SKM-1 (cell line): ENCODE measurements around the gene ARHGAP12.
"Not testable (repeated sequence)": the region's sequence is repeated elsewhere in the genome, so short reads cannot be mapped to it uniquely, and the experiment has no call there.

Experiments
- DNase-seq: peaks from one replicate; lab custom pipeline; 2025; ENCODE audit not compliant: unreplicated experiment; lab: John Stamatoyannopoulos, UW

The ARHGAP12 gene, protein sequence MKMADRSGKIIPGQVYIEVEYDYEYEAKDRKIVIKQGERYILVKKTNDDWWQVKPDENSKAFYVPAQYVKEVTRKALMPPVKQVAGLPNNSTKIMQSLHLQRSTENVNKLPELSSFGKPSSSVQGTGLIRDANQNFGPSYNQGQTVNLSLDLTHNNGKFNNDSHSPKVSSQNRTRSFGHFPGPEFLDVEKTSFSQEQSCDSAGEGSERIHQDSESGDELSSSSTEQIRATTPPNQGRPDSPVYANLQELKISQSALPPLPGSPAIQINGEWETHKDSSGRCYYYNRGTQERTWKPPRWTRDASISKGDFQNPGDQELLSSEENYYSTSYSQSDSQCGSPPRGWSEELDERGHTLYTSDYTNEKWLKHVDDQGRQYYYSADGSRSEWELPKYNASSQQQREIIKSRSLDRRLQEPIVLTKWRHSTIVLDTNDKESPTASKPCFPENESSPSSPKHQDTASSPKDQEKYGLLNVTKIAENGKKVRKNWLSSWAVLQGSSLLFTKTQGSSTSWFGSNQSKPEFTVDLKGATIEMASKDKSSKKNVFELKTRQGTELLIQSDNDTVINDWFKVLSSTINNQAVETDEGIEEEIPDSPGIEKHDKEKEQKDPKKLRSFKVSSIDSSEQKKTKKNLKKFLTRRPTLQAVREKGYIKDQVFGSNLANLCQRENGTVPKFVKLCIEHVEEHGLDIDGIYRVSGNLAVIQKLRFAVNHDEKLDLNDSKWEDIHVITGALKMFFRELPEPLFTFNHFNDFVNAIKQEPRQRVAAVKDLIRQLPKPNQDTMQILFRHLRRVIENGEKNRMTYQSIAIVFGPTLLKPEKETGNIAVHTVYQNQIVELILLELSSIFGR

DNA sequence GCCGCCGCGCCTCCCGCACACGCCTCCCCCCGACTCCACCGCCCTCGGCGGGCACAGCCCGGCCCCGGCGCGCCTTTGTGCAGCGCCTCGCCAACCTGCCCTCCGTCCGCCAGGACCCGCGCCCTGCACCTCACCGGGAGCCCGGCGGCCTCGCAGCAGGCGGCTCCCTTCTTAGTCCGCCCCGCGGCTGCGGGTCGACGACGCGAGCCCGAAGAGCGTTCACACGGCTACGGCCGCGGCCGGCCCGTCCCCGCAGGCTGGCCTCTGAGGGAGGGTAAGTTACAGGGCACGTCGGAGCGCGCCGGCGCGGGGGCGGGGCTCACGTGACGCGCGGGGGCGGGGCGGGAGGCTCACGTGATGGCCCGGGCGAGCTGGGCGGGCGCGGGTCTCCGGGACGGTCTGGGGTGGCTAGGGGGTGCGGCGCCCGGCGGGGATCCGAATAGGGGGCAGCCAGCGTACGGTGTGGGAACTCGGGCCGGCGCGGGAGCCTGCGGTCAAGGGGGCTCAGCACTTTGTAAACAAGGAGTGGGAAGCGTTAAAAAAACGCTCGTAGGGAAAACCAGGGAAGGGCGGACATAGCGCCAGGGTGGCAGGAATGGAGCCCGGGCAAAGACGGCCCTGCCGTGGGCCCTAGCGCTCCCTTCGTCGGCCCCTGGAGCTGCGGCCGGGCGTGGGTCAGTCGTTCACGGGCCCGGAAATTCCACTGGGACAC, at the start of gene ARHGAP12:
TSS of gene ARHGAP12 (minus strand) at position 283 of the 712 bp plus-strand sequence. CDS start 19,976 bp downstream, outside the sequence.
- no peak for DNase-seq

DNA sequence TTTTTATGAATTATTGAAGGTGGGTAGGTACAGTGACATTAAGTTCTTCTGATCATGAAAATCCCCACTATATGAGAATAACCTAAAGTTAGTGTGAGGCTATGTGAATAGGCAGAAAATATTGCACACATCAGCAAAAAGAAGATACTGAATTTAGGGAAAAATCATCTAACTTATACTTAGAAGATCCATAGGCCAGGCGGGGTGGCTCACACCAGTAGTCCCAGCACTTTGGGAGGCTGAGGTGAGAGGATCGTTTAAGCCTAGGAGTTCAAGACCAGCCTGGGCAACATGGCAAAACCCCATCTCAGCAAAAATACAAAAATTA, 49.5 kb upstream of the ARHGAP12 start:
- DNase-seq, result no peak

DNA sequence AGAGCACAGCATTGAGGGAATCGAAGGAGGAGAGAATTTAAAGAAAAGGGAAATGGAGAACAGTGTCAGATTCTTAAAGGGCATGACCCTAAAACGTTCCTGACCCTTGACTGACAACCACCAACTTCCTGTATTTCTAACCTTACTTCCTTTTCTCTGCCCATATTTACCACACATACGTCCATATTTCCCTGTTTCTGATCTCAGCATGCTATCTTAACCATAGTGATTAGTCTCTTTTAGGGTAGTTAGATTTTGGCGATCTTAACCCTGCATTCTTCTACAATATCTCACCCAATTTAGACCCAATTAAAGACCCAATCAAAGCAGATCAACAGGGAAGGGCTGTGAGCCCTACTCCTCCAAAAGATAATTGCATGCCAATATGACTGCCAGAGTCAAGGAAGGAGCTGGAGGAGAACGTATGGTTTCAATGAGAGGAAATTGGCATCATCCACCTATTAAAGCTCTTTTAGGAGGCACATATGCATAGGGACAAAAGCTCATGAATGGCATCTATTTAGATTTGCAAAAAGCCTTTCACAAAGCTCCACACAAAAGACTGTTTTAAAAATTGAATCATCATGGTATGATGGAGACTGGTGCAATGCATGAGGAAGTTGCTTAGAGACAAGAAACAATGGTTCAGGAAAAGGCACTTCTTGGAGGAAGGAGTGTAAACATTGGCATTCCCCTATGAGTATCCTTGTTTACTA, 49.0 kb upstream of the ARHGAP12 start:
- peak; percentile 75 for DNase-seq

DNA sequence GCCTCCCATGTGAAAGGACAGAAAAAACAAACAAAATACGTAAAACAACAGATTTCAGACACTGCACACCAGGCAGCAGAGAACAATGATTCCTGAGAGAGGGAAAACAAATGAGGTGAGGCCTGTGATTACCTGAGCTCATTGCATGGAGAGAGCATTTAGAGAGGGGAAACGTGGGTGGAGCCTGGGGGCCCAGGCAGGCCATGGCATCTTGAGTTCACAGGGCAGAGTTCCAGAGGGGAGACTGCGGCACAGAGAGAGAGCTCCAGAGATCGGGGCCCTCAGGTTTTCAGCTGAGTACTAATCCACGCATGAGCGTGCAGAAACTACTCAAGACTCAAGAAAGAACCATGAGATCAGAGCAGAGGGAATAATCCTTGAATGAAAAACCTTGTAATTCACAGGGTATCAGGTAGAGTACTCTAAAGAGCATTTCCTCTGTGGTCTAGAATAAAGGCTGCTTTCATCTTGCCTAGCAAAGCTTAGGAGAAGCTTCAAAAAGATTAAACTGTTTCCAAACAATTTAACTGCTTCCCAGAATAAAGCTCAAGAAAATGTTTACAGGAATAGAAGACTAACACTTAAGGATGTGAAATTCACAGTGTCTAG, 46.6 kb upstream of the ARHGAP12 start:
- no peak for DNase-seq

DNA sequence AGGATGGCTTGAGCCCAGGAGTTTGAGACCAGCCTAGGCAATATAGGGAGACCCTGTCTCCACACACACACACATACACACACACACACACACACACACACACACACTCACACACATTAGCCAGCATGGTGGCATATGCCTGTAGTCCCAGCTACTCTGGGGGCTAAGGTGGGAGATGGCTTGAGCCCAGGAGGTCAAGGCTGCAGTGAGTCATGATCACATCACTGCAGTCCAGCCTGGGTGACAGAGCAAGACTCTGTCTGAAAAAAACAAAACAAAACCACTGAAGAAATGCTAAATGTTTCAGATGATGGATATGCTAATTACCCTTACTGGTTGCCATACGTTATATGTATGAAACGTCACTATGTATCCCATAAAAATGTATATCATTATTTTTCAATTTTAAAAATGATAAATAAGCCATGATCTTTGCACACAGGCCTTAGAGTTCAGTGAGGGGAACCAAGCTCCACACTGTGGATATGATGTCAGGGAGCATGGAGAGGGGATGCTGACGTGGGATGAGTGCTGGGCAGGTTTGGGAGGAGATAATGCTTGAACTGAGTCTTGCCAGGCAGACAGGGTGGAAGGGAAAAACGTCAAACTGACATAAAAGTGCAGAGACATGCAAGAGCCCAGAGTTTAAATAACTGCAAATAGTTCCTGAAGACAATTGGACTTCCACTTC, 45.9 kb upstream of the ARHGAP12 start:
- DNase-seq, result no peak

DNA sequence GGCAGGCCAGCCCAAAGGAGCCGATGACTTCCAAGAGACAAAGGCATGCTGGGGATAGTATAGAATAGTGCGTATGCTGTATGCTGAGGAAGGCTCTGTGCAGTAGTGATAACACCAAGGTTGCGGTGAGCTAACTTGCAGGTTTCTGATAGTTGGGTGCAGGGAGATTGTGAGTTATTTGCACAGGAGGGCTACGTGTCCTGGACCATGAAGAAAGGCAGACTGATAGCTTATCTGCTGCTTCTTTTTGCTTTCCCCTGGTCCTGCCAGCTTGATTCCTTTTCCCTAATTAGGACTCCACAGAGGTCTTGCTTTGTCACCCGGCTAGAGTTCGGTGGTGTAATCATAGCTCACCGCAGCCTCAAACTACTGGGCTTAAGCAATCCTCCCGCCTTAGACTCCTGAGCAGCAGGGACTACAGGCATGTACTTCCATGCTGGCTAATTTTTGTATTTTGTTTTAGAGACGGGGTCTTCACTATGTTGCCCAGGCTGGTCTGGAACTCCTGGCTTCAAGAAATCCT, 43.9 kb upstream of the ARHGAP12 start:
- peak; percentile 47 for DNase-seq

DNA sequence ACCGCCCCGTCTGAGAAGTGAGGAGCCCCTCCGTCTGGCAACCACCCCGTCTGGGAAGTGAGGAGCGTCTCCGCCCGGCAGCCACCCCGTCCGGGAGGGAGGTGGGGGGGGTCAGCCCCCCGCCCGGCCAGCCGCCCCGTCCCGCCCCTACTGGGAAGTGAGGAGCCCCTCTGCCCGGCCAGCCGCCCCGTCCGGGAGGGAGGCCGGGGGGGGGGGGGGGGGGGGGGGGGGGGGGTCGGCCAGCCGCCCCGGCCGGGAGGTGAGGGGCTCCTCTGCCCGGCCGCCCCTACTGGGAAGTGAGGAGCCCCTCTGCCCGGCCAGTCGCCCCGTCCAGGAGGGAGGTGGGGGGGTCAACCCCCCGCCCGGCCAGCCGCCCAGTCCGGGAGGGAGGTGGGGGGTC, 41.2 kb upstream of the ARHGAP12 start:
- not testable (repeated sequence) for DNase-seq

DNA sequence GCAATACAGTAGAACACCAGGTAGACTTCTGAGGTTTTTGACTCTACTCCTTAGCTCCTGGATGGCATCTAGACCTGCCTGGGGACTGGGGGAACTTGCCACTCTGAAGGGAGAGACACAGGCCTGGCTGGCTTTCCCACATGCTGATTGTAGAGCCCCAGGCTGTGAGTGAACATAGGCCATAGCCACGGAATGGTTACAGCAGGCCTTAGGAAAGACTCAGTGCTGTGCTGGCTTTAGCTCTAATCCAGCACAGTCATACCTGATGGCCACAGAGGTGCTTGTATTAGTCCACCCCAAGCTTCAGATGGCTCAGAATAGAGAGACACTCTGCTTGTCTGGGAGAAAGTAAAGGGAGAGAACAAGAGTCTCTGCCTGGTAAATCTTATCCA, 35.0 kb upstream of the ARHGAP12 start:
- DNase-seq, result no peak

DNA sequence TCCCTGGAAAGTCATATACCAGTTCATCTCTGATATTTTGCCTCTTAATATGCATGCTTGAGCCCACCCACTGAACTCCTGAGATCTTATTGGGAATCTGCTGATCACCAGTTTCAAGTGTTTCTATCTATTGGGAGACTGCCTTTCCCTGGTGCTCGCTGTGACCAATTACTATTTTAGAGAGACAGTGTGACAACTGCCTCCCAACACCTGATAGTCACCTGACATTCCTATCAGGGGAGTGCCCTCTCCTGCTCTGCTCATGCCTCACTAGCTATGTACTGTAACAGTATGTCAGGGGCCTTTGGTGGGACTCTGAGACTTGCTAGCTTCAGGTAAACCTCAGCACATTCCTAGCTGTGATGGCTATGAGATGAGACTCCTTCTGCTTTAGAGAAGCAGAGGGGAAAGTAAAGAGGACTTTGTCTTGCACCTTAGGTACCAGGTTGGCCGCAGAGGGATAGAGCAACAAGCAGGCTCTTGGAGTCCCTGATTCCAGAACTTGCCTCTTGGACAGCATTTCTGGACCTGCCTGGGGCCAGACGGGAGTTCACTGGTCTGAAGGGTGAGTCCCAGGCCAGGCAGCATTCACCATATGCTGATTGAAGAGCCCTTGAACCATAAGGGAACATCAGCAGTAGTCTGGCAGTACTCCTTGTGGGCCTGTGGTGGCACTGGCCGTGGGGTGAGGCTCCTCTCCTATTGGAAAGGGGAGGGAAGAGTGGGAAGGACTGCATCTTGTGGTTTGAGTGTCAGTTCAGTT, 34.4 kb upstream of the ARHGAP12 start:
- DNase-seq, result no peak

DNA sequence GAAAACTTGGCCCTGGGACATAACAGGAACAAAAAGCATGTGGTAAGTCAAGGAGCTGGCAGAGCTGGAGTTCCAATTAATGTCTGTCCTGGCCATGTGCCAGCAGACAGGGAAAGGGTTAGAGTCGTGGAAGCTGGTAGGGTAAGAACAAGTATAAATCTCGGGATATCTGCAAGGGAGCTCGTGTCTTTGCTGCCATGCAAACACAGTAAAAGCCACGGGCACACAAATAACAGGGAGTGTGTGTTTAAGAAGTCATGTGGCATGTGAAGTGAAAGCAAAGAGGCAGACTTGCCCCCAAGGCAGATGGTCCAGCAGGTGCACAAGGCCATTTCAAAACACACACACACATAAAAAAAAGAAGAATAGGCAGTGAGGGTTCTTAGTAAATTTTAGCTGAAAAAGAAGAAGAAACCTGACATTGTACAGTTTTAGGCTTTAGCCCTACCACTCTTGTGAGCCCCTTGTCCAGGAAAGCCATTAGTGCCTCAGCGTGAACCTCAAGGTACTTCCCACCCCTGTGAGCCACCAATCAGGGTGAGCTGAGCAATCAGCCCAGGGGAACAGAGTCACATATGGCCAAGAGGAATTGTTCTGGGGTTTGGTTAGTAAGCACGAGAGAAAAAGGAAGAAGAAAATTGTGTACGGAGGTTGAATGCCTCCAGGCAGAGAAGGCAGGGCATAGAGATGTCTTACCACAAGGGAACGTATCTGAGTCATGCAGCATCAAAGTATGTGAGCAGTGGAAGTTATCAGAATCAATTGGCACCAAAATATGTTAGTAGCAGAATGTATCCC, 32.8 kb upstream of the ARHGAP12 start:
- peak; percentile 49 for DNase-seq

DNA sequence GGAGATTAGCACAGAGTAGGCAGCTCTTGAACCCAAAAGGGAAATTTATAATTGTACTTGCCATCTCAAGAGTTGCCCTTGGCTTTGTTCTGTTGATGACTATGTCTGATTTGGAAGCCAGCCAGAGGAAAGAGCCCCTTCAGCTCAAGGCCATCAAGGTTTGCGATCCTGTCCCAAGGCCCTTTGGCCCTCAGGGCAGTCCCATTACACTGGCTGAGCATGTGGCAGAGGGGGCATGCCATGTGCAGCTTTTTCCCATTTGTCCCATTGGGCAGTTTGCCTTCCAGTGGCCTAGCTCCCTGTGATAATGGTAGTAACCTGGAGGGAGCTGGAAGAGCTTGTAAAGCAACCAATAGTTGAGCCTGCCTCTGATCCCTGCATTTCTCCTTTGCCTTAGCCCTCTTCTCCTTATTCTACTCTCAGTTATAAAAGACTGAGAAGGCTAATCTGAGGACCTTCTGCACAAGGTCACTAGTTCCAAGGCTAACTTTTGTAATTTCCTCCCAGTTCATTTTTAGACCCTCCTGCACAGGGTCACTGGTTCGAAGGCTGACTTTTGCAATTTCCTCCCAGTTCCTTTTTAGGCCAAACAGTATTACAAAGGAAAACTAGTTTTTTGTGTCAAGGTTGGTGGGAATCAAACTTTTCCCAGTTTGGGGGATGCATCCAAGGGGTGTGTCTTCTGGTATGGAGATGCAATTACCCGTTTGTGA, 31.0 kb upstream of the ARHGAP12 start:
- DNase-seq, result peak; percentile 39

DNA sequence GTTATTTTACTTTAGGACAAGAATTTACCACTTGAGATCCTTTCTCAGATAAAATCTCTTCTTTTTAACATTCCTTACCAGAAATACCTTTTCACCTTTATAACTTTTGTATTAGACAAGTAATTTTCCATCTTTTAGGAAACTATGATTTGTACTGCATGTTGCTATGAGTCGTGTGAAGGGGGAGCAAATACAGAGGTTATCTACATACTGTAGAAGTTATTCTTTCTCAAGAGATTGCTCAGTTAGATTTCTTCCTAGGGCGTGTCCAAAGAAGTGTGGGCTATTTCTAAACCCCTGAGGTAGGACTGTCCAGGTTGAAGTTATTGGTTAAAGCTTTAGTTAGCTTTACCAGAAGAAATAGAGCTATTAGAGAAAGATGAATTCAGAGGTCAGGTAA, 30.2 kb upstream of the ARHGAP12 start:
- DNase-seq, result no peak

DNA sequence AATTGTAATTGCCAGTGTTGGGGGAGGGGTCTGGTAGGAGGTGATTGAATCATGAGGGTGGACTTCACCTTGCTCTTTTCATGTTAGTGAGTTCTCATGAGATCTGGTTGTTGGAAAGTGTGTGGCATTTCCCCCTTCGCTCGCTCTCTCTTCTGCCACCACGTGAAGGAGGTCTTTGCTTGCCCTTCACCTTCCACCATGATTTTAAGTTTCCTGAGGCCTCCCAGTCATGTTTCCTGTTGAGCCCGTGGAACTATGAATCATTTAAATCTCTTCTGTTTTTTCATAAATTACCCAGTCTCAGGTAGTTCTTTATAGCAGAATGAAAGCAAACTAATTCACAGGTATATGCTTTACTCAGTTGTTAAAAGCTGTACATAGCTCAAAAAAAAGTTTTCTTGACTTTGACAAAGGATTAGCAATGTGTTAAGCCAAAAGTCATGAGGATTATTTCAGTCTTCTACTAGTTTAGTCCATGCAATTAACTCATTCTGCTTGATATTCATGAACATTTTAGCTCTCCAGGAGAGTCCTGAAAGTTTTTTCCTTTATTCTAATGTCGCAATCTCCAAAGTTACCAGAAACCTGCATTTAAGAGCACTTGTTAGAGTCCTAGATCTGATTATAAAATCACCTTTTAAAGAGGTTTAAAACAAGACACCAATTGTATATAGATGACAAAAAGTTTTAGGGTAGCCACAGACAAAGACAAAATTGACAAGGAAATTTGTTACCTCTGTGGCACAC, 27.7 kb upstream of the ARHGAP12 start:
- DNase-seq, result no peak

DNA sequence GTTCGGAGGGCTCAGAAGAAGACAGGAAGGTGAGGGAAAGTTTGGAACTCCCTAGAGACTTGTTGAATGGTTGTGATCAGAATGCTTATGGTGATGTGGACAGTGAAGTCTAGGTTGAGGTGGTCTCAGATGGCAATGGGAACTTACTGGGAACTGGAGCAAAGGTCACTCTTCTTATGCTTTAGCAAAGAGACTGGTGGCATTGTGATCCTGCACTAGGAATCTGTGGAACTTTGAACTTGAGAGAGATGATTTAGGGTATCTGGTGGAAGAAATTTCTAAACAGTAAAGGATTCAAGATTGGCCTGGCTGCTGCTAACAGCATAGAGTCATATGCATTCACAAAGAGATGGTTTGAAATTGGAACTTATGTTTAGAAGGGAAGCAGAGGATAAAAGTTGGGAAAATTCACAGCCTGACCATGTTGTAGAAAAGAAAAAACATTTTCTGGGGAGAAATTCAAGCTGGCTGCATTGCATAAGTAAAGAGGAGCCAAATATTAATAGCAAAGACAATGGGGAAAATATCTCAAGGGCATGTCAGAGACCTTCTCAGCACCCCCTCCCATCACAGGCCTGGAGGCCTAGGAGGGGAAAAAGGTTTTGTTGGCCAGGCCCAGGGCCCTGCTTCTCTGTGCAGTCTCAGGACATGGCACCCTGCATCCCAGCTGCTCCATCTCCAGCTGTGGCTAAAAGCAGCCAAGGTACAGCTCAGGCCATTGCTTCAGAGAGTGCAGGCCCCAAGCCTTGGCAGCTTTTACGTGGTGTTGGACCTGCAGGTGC, 26.0 kb upstream of the ARHGAP12 start:
- DNase-seq, result no peak

DNA sequence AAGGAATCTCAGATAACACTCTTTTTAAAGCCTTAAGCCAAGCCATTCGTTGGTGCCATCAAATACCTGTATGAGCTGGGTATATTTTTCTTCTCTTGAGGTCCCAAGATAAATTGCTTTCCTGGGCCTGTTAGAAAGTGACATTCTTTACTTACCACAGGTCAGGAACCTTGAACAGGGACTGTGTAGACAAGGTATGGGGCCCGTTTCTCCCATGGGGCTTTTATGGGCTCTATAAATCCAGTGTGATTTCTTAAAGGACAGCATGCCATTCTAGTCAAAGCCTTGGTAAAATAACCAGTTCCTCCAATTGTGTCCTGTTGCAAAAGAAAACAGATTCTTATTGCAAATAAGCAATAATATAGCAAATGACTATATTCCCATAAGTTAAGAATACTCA, 24.8 kb upstream of the ARHGAP12 start:
- DNase-seq, result no peak

DNA sequence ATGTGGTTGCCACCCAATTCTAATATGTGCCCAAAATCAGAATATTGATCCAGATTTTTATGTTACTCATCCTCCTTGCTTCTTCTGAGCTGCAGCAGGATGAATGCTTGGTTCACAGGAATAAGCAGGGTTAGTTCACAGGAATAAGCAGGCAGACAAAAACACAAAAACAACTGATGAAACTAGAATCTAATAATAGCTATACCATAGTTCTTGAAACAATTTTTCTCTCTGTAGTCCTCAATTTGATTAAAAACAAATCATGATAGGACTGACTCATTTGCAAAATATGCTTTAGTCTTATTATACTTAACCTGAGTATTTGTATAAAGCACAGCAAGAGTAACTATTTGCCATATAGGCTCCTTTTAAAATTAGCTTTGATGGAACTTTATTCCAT, 24.4 kb upstream of the ARHGAP12 start:
- no peak for DNase-seq
